KMS-11 (cell line): ENCODE measurements around the gene SCGB1D4.

Experiments
- H2AFZ ChIP-seq: fragments of 200-600 bp; sonication (generic); 2 replicates; pipeline ENCODE4 v1.6.1; 2016; ENCODE audit warnings: antibody characterized with exemption, mixed run types, low read depth
- H3K27ac ChIP-seq: fragments of 200-600 bp; sonication (generic); 2 replicates; pipeline ENCODE4 v1.6.1; 2016; ENCODE audit warnings: mild to moderate bottlenecking, mixed run types
- H3K27me3 ChIP-seq: fragments of 200-600 bp; sonication (generic); 2 replicates; pipeline ENCODE4 v1.6.1; 2017; ENCODE audit warnings: mild to moderate bottlenecking, low read depth, mixed run types, moderate library complexity; ENCODE audit not compliant: insufficient read depth
- H3K36me3 ChIP-seq: fragments of 200-600 bp; sonication (generic); 2 replicates; pipeline ENCODE4 v1.6.1; 2017; ENCODE audit warnings: mild to moderate bottlenecking, mixed run types; ENCODE audit not compliant: insufficient read depth
- H3K4me1 ChIP-seq: fragments of 200-600 bp; sonication (generic); 2 replicates; pipeline ENCODE4 v1.6.1; 2016; ENCODE audit warnings: mild to moderate bottlenecking, low read depth, mixed run types; ENCODE audit not compliant: poor library complexity, severe bottlenecking
- H3K4me2 ChIP-seq: fragments of 200-600 bp; sonication (generic); 2 replicates; pipeline ENCODE4 v1.7.0; 2016; ENCODE audit warnings: mild to moderate bottlenecking, mixed run types
- H3K4me3 ChIP-seq: fragments of 200-600 bp; sonication (generic); IDR thresholded peaks from 2 replicates; pipeline ENCODE4 v1.6.1; 2017; ENCODE audit warnings: low read depth, low read length, mixed read lengths; ENCODE audit not compliant: insufficient read depth
- H3K79me2 ChIP-seq: fragments of 200-600 bp; sonication (generic); 2 replicates; pipeline ENCODE4 v1.6.1; 2016; ENCODE audit warnings: low read depth, mixed run types; ENCODE audit not compliant: insufficient read depth
- H3K9ac ChIP-seq: fragments of 200-600 bp; sonication (generic); 2 replicates; pipeline ENCODE4 v1.6.1; 2016; ENCODE audit warnings: mild to moderate bottlenecking, mixed run types
- H4K20me1 ChIP-seq: fragments of 200-600 bp; sonication (generic); 2 replicates; pipeline ENCODE4 v1.6.1; 2016; ENCODE audit warnings: mild to moderate bottlenecking, mixed run types; ENCODE audit not compliant: insufficient read depth
- TF ChIP-seq, protein P1 (sequence below): fragments of 200-600 bp; sonication (generic); conservative IDR thresholded peaks from 2 replicates; pipeline ENCODE4 v1.6.1; 2017; ENCODE audit warnings: low read depth, mild to moderate bottlenecking, antibody characterized with exemption, low read length, moderate library complexity, mixed read lengths

Gene SCGB1D4

DNA sequence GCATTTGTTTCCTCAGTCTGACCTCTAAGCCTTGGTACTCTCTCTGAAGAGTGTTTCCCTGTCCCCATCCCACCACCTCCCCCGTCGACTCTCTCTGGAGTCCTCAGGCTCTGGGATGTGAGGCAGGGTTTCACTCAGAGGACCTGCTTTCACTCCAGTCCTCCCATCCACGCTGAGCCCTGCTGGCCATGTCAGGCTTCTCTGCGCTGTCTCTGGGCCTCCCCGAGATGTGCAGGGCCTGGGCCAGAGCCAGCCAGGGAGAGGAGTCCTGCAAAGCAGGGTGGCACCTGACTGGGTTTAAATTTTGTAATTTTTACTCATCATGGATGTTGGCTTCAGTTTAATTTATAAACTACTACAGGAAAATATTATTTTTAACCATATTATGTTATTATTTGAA is 25.6 kb downstream of the SCGB1D4 start:
- TF ChIP-seq, protein P1, sequence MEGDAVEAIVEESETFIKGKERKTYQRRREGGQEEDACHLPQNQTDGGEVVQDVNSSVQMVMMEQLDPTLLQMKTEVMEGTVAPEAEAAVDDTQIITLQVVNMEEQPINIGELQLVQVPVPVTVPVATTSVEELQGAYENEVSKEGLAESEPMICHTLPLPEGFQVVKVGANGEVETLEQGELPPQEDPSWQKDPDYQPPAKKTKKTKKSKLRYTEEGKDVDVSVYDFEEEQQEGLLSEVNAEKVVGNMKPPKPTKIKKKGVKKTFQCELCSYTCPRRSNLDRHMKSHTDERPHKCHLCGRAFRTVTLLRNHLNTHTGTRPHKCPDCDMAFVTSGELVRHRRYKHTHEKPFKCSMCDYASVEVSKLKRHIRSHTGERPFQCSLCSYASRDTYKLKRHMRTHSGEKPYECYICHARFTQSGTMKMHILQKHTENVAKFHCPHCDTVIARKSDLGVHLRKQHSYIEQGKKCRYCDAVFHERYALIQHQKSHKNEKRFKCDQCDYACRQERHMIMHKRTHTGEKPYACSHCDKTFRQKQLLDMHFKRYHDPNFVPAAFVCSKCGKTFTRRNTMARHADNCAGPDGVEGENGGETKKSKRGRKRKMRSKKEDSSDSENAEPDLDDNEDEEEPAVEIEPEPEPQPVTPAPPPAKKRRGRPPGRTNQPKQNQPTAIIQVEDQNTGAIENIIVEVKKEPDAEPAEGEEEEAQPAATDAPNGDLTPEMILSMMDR: no peak
- Histone ChIP-seq H3K4me1 (no peaks in the 10 kb centered on the region), H3K27me3 (no peaks in the 10 kb centered on the region), H3K27ac (no peak overlapping the region), H4K20me1 (no peaks in the 10 kb centered on the region), H2AFZ (no peak overlapping the region), H3K79me2 (no peaks in the 10 kb centered on the region), H3K4me3 (no peak overlapping the region), H3K9ac (no peak overlapping the region), H3K4me2 (no peak overlapping the region), H3K36me3 (no peaks in the 10 kb centered on the region)

DNA sequence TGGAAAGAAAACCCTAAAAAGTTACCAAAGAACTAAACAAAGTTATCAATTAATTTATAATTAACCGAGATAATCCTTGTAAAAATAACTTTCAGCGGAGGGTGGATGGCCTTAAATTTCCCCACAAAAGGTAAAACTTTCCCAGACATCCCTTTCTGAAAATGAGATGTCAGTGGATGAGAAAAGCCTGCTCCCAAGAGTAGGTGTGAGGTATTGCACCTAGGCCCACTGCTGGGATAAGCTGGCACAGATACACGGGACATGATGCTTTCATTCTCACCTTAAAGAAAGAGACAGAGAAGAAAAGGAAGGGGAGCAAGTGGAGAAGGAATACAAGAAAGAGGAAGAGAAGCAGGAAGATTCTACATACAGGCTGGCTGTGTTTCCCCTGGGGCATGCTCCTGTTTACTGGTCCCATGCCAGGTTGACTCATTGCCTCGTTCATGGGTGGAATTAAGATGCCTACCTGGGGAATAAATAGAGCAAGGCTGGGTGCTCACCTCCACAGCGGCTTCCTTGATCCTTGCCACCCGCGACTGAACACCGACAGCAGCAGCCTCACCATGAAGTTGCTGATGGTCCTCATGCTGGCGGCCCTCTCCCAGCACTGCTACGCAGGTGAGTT is 29.1 kb downstream of the SCGB1D4 start, which contains the start of gene SCGB2A2:
Gene SCGB2A2 (plus strand): TSS at position 505 of the 625 bp plus-strand sequence. CDS start 59 bp downstream, at position 564.
- H3K36me3 ChIP-seq: no peaks in the 10 kb centered on the region
- no peak within 1 kb of the TSS for H3K27ac ChIP-seq
- no peaks in the 10 kb centered on the region for H3K79me2 ChIP-seq
- no peak within 1 kb of the TSS for H2AFZ ChIP-seq
- no peaks in the 10 kb centered on the region for H3K4me1 ChIP-seq
- H3K9ac ChIP-seq: no peak within 1 kb of the TSS
- H3K4me3 ChIP-seq: no peak within 1 kb of the TSS
- H3K4me2 ChIP-seq: no peak within 1 kb of the TSS
- H4K20me1 ChIP-seq: no peaks in the 10 kb centered on the region
- H3K27me3 ChIP-seq: no peaks in the 10 kb centered on the region
- TF ChIP-seq, protein P1: no peak; the same call in 1 of the 2 replicates

DNA sequence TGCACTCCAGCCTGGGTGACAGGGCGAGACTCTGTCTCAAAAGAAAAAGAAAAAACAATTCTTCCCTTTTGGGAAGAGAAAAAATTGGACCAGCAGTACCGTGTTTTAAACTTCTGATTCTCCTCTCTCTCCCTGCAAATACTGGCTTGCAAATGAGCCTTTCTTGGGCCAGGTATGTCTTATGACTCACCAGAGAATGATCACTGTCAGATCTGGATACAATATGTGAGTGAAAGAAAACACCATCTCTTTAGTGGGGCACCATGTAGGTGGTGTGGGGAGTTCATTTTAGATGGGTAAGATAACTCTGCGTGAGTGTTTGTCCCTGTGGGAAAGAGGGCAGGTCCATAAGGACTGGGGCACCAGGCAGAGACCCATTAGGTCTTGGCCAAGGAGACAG is 31.3 kb downstream of the SCGB1D4 start:
- no peak overlapping the region for H3K9ac ChIP-seq
- H3K36me3 ChIP-seq: no peaks in the 10 kb centered on the region
- H3K4me3 ChIP-seq: no peak overlapping the region
- TF ChIP-seq, protein P1: no peak
- H3K4me2 ChIP-seq: no peak overlapping the region
- no peaks in the 10 kb centered on the region for H4K20me1 ChIP-seq
- H3K27ac ChIP-seq: no peak overlapping the region
- no peaks in the 10 kb centered on the region for H3K4me1 ChIP-seq
- H3K79me2 ChIP-seq: no peaks in the 10 kb centered on the region
- H3K27me3 ChIP-seq: no peaks in the 10 kb centered on the region
- no peak overlapping the region for H2AFZ ChIP-seq

DNA sequence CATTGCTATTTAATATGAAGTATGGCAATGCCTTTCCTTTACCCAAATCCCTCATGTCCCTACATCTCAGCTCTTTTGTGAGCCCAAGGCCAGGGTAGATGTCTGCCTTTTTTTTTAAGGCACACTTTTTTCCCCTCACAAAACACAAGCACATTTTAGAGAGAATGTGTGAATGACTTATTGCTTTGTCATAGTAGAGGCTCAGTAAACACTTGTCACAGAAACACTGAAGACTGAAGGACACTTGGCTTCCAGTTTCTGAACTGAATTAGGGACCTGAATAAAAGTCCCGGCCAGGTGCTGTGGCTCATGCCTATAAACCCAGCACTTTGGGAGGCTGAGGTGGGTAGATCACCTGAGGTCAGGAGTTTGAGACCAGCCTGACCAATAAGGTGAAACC is 31.8 kb downstream of the SCGB1D4 start:
- Histone ChIP-seq H3K27ac (no peak overlapping the region), H3K27me3 (no peaks in the 10 kb centered on the region)

More for the DNA sequence above, 31.8 kb downstream of the SCGB1D4 start:
- no peak overlapping the region for H3K9ac ChIP-seq
- no peak overlapping the region for H3K4me2 ChIP-seq
- no peaks in the 10 kb centered on the region for H3K79me2 ChIP-seq
- H4K20me1 ChIP-seq: no peaks in the 10 kb centered on the region
- H3K36me3 ChIP-seq: no peaks in the 10 kb centered on the region
- no peak overlapping the region for H2AFZ ChIP-seq
- H3K4me3 ChIP-seq: no peak overlapping the region
- TF ChIP-seq, protein P1: no peak
- H3K4me1 ChIP-seq: no peaks in the 10 kb centered on the region
